ENCODE measurements around the gene PMPCB. TPM values are rescaled to one million over a fixed set of nuclear protein-coding genes. Genes with fewer than 3 reads are reported as not detected.
"Not testable (repeated sequence)": the region's sequence is repeated elsewhere in the genome, so short reads cannot be mapped to it uniquely, and the experiment has no call there.

Gene PMPCB
- total RNA-seq (70.9 and 72.8 TPM in 2 replicates), polyA plus RNA-seq (61.9 and 80.3 TPM in 2 replicates), polyA minus RNA-seq (27.8 and 38.7 TPM in 2 replicates)
- 74.7 TPM for total RNA-seq (2013)

- Mint-ChIP-seq H3K9me3 (ENCODE audit: insufficient read depth) (no peaks in the 10 kb centered on the region), H3K4me3 (peak within 1 kb of the TSS; percentile 90), H3K4me1 (peaks cover 22% of the 10 kb centered on the region), H3K27ac (peak within 1 kb of the TSS; percentile 91), H3K27me3 (peaks cover 3% of the 10 kb centered on the region)
- H3K4me2 ChIP-seq (replicated peaks; ENCODE audit: low read depth, low read length, poor library complexity, severe bottlenecking) = peak within 1 kb of the TSS; percentile 93
- H3K36me3 ChIP-seq (replicated peaks in 1 of 2; ENCODE audit: control extremely low read depth in 1 of 2, control insufficient read depth in 1 of 2, extremely low read depth in 1 of 2, insufficient read depth in 2 of 2, low read length in 1 of 2) = peaks cover 14 to 24% of the 10 kb centered on the region in 2 experiments
- H3K27ac ChIP-seq (ENCODE audit: low read length in 2 of 2) = peak within 1 kb of the TSS; percentile 86 to 94
- ChIA-PET POLR2A (interaction anchor here (0.7 kb wide), 1 partner anchor 1684 kb away, joined by 4 read pairs; no protein-coding TSS in a partner anchor), CTCF (interaction anchor here (1.0 to 1.1 kb wide), 3 partner anchors 15 to 108 kb away, joined by 3 read pairs; no protein-coding TSS in a partner anchor)
- peaks cover 9% of the 10 kb centered on the region for H4K20me1 ChIP-seq (ENCODE audit: control insufficient read depth, insufficient read depth, low read length, poor library complexity, severe bottlenecking)
- peaks cover 17 to 19% of the 10 kb centered on the region in 2 donors for H3K4me1 ChIP-seq (ENCODE audit: control insufficient read depth in 2 of 2, insufficient read depth in 2 of 2, low read length in 2 of 2)
- peak within 1 kb of the TSS; percentile 95 for H2AFZ ChIP-seq (ENCODE audit: insufficient read depth, low read depth, low read length, poor library complexity, severe bottlenecking)
- WGBS (ENCODE audit: insufficient coverage) = under 1% methylated on average over 48 of the region's 52 CpGs
- H3K79me2 ChIP-seq (ENCODE audit: control insufficient read depth, insufficient read depth, low read length) = peaks cover 34% of the 10 kb centered on the region
- H3K27me3 ChIP-seq (replicated peaks in 1 of 4; ENCODE audit: control extremely low read depth in 1 of 4, control insufficient read depth in 3 of 4, insufficient read depth in 4 of 4, low read length in 3 of 4) = no peaks in the 10 kb centered on the region
- intact Hi-C loops (cut with micrococcal nuclease) = loop anchor here (1.0 to 5.0 kb wide), 5 partner anchors 17 to 550 kb away; partner anchors contain the start of genes ARMC10, DNAJC2 and FAM185A
- H3K4me3 ChIP-seq (ENCODE audit: control extremely low read depth in 1 of 5, extremely low read depth in 1 of 5, insufficient read depth in 1 of 5, low read depth in 2 of 5, low read length in 4 of 5) = peak within 1 kb of the TSS; percentile 79 to 98 (median 88)
- peak; percentile 95 for DNase-seq
- peak within 1 kb of the TSS; percentile 99 for H3K9ac ChIP-seq (ENCODE audit: low read length)
- peak; percentile 100 for ATAC-seq (ENCODE audit: low read depth)
- peak; percentile 85 for TF ChIP-seq CTCF (IDR thresholded peaks at IDR 0.05)
- TF ChIP-seq EZH2 (IDR thresholded peaks at IDR 0.05; ENCODE audit: borderline replicate concordance, insufficient read depth, low read depth, low read length, poor library complexity, severe bottlenecking) = no peak
- no peaks in the 10 kb centered on the region for H3K9me3 ChIP-seq (ENCODE audit: control extremely low read depth in 1 of 3, control insufficient read depth in 2 of 3, insufficient read depth in 1 of 3, low read length in 2 of 3)
Observed at GRCh38 chr7:103296901-103297836, at the start of gene PMPCB. PMPCB (plus strand) TSS chr7:103297435; CDS start chr7:103297460, 25 bp downstream.

- H3K27ac Mint-ChIP-seq; H3K9me3 ChIP-seq (ENCODE audit: control extremely low read depth in 1 of 3, control insufficient read depth in 2 of 3, insufficient read depth in 1 of 3, low read length in 2 of 3); H3K36me3 ChIP-seq (replicated peaks in 1 of 2; ENCODE audit: control extremely low read depth in 1 of 2, control insufficient read depth in 1 of 2, extremely low read depth in 1 of 2, insufficient read depth in 2 of 2, low read length in 1 of 2); H3K9me3 Mint-ChIP-seq (ENCODE audit: insufficient read depth); POLR2A ChIA-PET; H3K4me1 ChIP-seq (ENCODE audit: control insufficient read depth in 2 of 2, insufficient read depth in 2 of 2, low read length in 2 of 2); H4K20me1 ChIP-seq (ENCODE audit: control insufficient read depth, insufficient read depth, low read length, poor library complexity, severe bottlenecking); H3K27ac ChIP-seq (ENCODE audit: low read length in 2 of 2); H3K4me1 Mint-ChIP-seq; H2AFZ ChIP-seq (ENCODE audit: insufficient read depth, low read depth, low read length, poor library complexity, severe bottlenecking); ATAC-seq (ENCODE audit: low read depth); H3K9ac ChIP-seq (ENCODE audit: low read length); H3K4me3 Mint-ChIP-seq; intact Hi-C loops (cut with micrococcal nuclease); H3K4me3 ChIP-seq (ENCODE audit: control extremely low read depth in 1 of 5, extremely low read depth in 1 of 5, insufficient read depth in 1 of 5, low read depth in 2 of 5, low read length in 4 of 5); H3K79me2 ChIP-seq (ENCODE audit: control insufficient read depth, insufficient read depth, low read length); H3K27me3 Mint-ChIP-seq; DNase-seq; CTCF ChIA-PET; H3K4me2 ChIP-seq (replicated peaks; ENCODE audit: low read depth, low read length, poor library complexity, severe bottlenecking); H3K27me3 ChIP-seq (replicated peaks in 1 of 4; ENCODE audit: control extremely low read depth in 1 of 4, control insufficient read depth in 3 of 4, insufficient read depth in 4 of 4, low read length in 3 of 4): not testable (repeated sequence)
- WGBS (ENCODE audit: insufficient coverage) = 60% methylated on average over 1 of the region's 3 CpGs
Observed at GRCh38 chr7:103253699-103254506, 43.3 kb upstream of the PMPCB start.

- intact Hi-C loops (cut with micrococcal nuclease); H3K79me2 ChIP-seq (ENCODE audit: control insufficient read depth, insufficient read depth, low read length); H3K4me3 Mint-ChIP-seq; CTCF ChIA-PET; H3K27me3 ChIP-seq (replicated peaks in 1 of 4; ENCODE audit: control extremely low read depth in 1 of 4, control insufficient read depth in 3 of 4, insufficient read depth in 4 of 4, low read length in 3 of 4); H3K4me3 ChIP-seq (ENCODE audit: control extremely low read depth in 1 of 5, extremely low read depth in 1 of 5, insufficient read depth in 1 of 5, low read depth in 2 of 5, low read length in 4 of 5); ATAC-seq (ENCODE audit: low read depth); H3K4me1 Mint-ChIP-seq; H3K9ac ChIP-seq (ENCODE audit: low read length); POLR2A ChIA-PET; H3K9me3 ChIP-seq (ENCODE audit: control extremely low read depth in 1 of 3, control insufficient read depth in 2 of 3, insufficient read depth in 1 of 3, low read length in 2 of 3); H3K36me3 ChIP-seq (replicated peaks in 1 of 2; ENCODE audit: control extremely low read depth in 1 of 2, control insufficient read depth in 1 of 2, extremely low read depth in 1 of 2, insufficient read depth in 2 of 2, low read length in 1 of 2); H3K27ac Mint-ChIP-seq; H3K27ac ChIP-seq (ENCODE audit: low read length in 2 of 2); DNase-seq; H3K4me2 ChIP-seq (replicated peaks; ENCODE audit: low read depth, low read length, poor library complexity, severe bottlenecking); H3K9me3 Mint-ChIP-seq (ENCODE audit: insufficient read depth); H4K20me1 ChIP-seq (ENCODE audit: control insufficient read depth, insufficient read depth, low read length, poor library complexity, severe bottlenecking); H2AFZ ChIP-seq (ENCODE audit: insufficient read depth, low read depth, low read length, poor library complexity, severe bottlenecking); H3K4me1 ChIP-seq (ENCODE audit: control insufficient read depth in 2 of 2, insufficient read depth in 2 of 2, low read length in 2 of 2); H3K27me3 Mint-ChIP-seq: not testable (repeated sequence)
- WGBS (ENCODE audit: insufficient coverage) = no CpG with 5 or more reads among the region's 2 CpGs
Observed at GRCh38 chr7:103264054-103264453, 33.2 kb upstream of the PMPCB start.
